HCT116 (cell line): ENCODE measurements around the gene ROCK2. TPM values are rescaled to one million over a fixed set of nuclear protein-coding genes. Genes with fewer than 3 reads are reported as not detected.

Source experiments
- ATAC-seq: fragments of 200-7000 bp; cut with Tn5 transposase; 2 replicates; pipeline ENCODE4 v1.9.1; 2020; ENCODE audit warnings: mild to moderate bottlenecking, moderate library complexity
- BruUV-seq: library from RNA; stranded (reverse); fragments of 400-500 nt; replicated peaks from 2 replicates; lab custom pipeline; 2021; lab: Mats Ljungman, UMichigan
- CTCF ChIA-PET: fragments of 300-600 bp; sonication (Branson Sonifier 250); formaldehyde crosslinking; loops from one replicate; lab custom pipeline; 2021; ENCODE audit warnings: antibody characterized with exemption; lab: Charles Lee
- POLR2A ChIA-PET: fragments of 300-600, 350-600 bp; sonication (Branson Sonifier 250); formaldehyde crosslinking; loops from one replicate; lab custom pipeline; 2021; ENCODE audit warnings: antibody characterized with exemption; lab: Charles Lee
- RAD21 ChIA-PET, 2 experiments: fragments of 300-600 bp; sonication (Branson Sonifier 250); formaldehyde crosslinking; loops; one replicate each; lab custom pipeline; 2023; ENCODE audit warnings: low total read pairs in 2 of 2; ENCODE audit not compliant: uncharacterized antibody in 2 of 2, unreplicated experiment in 2 of 2, low non-redundant PET in 1 of 2; lab: Charles Lee
- DNase-seq: peaks from one replicate; pipeline ENCODE4 v3.0.0-alpha.2; 2010; ENCODE audit warnings: low read depth, low spot score
- H2AFZ ChIP-seq: fragments of 200-600 bp; shearing (Covaris generic), sonication (generic); 2 replicates; pipeline ENCODE4 v1.6.1; 2017; ENCODE audit warnings: low read depth, mixed run types, mixed read lengths, antibody characterized with exemption, low read length; ENCODE audit not compliant: poor library complexity, severe bottlenecking
- H3K27ac ChIP-seq: 2 replicates; pipeline ENCODE4 v1.5.1; 2012; ENCODE audit warnings: low read depth, low read length
- H3K27me3 ChIP-seq: fragments of 200-600 bp; sonication (generic); 2 replicates; pipeline ENCODE4 v1.6.1; 2016; ENCODE audit warnings: mixed run types, low read length, mixed read lengths; ENCODE audit not compliant: insufficient read depth
- H3K36me3 ChIP-seq, 2 experiments: fragments of 200-500 bp in 1 of 2; fragments of 200-600 bp in 1 of 2; sonication (Bioruptor generic) in 1 of 2; sonication (generic) in 1 of 2; 2 replicates each; pipeline versions ENCODE4 v1.5.1 to v1.6.1; 2014 to 2016; ENCODE audit warnings: low read length in 2 of 2, inconsistent platforms in 1 of 2, mixed read lengths in 1 of 2, mixed run types in 1 of 2; ENCODE audit not compliant: insufficient read depth in 2 of 2, control insufficient read depth in 1 of 2
- H3K4me1 ChIP-seq, 2 experiments: fragments of 200-600 bp in 1 of 2; sonication (generic) in 1 of 2; 2 replicates each; pipeline versions ENCODE4 v1.5.1 to v1.6.1; 2012 to 2017; ENCODE audit warnings: low read length in 2 of 2, inconsistent platforms in 1 of 2, mild to moderate bottlenecking in 1 of 2, mixed read lengths in 1 of 2, mixed run types in 1 of 2, moderate library complexity in 1 of 2; ENCODE audit not compliant: insufficient read depth in 2 of 2, control insufficient read depth in 1 of 2
- H3K4me2 ChIP-seq: fragments of 200-600 bp; sonication (generic); 2 replicates; pipeline ENCODE4 v1.6.1; 2017; ENCODE audit warnings: mixed run types, low read length, mixed read lengths
- H3K4me3 ChIP-seq, 2 experiments: fragments of 200-600 bp in 1 of 2; sonication (generic) in 1 of 2; replicated peaks in 1 of 2; 2 replicates each; pipeline ENCODE4 v1.5.1; 2011 to 2016; ENCODE audit warnings: low read length in 2 of 2, control low read depth in 1 of 2, low read depth in 1 of 2, mild to moderate bottlenecking in 1 of 2, mixed read lengths in 1 of 2, mixed run types in 1 of 2
- H3K79me2 ChIP-seq: fragments of 200-600 bp; sonication (generic); 2 replicates; pipeline ENCODE4 v1.6.1; 2017; ENCODE audit warnings: mild to moderate bottlenecking, mixed run types, low read length, moderate library complexity, mixed read lengths; ENCODE audit not compliant: insufficient read depth
- H3K9ac ChIP-seq: fragments of 200-600 bp; sonication (generic); 2 replicates; pipeline ENCODE4 v1.6.1; 2016; ENCODE audit warnings: low read length, mixed read lengths
- H3K9me2 ChIP-seq: fragments of 200-600 bp; sonication (generic), shearing (Covaris generic); 2 replicates; pipeline ENCODE4 v1.6.1; 2017; ENCODE audit warnings: mixed run types, mild to moderate bottlenecking, moderate library complexity; ENCODE audit not compliant: insufficient read depth
- H3K9me3 ChIP-seq, 2 experiments: fragments of 200-500 bp in 1 of 2; fragments of 200-600 bp in 1 of 2; sonication (Bioruptor generic) in 1 of 2; sonication (generic) in 1 of 2; 2 replicates each; pipeline ENCODE4 v1.6.1; 2014 to 2017; ENCODE audit warnings: low read length in 2 of 2, mixed read lengths in 2 of 2, inconsistent platforms in 1 of 2, low read depth in 1 of 2, mild to moderate bottlenecking in 1 of 2, mixed run types in 1 of 2, moderate library complexity in 1 of 2; ENCODE audit not compliant: control insufficient read depth in 1 of 2, insufficient read depth in 1 of 2
- H4K20me1 ChIP-seq: fragments of 200-600 bp; sonication (generic), shearing (Covaris generic); 2 replicates; pipeline ENCODE4 v1.6.1; 2017; ENCODE audit warnings: mixed run types, mild to moderate bottlenecking, moderate library complexity; ENCODE audit not compliant: insufficient read depth
- CEBPB ChIP-seq: IDR thresholded peaks from 2 replicates; pipeline ENCODE4 v1.6.1; 2012; ENCODE audit warnings: low read depth
- CTCF ChIP-seq, 3 experiments: fragments of 200-600 bp in 1 of 3; sonication (generic) in 1 of 3; IDR thresholded peaks in 2 of 3; conservative IDR thresholded peaks in 1 of 3; 2 replicates each; pipeline ENCODE4 v1.5.1; 2012 to 2017; ENCODE audit warnings: low read depth in 2 of 3, low read length in 2 of 3, antibody characterized with exemption in 1 of 3, borderline replicate concordance in 1 of 3, control low read depth in 1 of 3, mild to moderate bottlenecking in 1 of 3, mixed read lengths in 1 of 3, mixed run types in 1 of 3, moderate library complexity in 1 of 3; ENCODE audit not compliant: insufficient read depth in 1 of 3
- ELF1 ChIP-seq: IDR thresholded peaks from 2 replicates; pipeline ENCODE4 v1.6.1; 2012; ENCODE audit warnings: low read depth, borderline replicate concordance
- EZH2phosphoT487 ChIP-seq: fragments of 200-600 bp; IDR thresholded peaks from 2 replicates; pipeline ENCODE4 v1.6.1; 2018; ENCODE audit warnings: antibody characterized with exemption, borderline replicate concordance
- POLR2AphosphoS5 ChIP-seq: IDR thresholded peaks from 2 replicates; pipeline ENCODE4 v1.6.1; 2011; ENCODE audit warnings: mild to moderate bottlenecking, low read depth, low read length, moderate library complexity
- REST ChIP-seq: IDR thresholded peaks from 2 replicates; pipeline ENCODE4 v1.6.1; 2012; ENCODE audit warnings: low read depth
- YY1 ChIP-seq: IDR thresholded peaks from 2 replicates; pipeline ENCODE4 v1.6.1; 2011; ENCODE audit warnings: low read length, low read depth, moderate library complexity, mild to moderate bottlenecking; ENCODE audit not compliant: insufficient replicate concordance; ENCODE audit errors: extremely low read depth
- ZNF274 ChIP-seq: fragments of 200-500 bp; sonication (Bioruptor generic); IDR thresholded peaks from 2 replicates; pipeline ENCODE4 v1.6.1; 2014; ENCODE audit warnings: mild to moderate bottlenecking, low read depth, low read length, inconsistent platforms
- intact Hi-C: fragments of 100-400 bp; cut with micrococcal nuclease; formaldehyde crosslinking; loops from 2 replicates; pipeline ENCODE4 v1.10.0; 2022
- total RNA-seq: library from RNA; stranded (reverse); gene quantifications from one replicate; pipeline ENCODE4 v1.2.1, GENCODE V29; 2021; ENCODE audit not compliant: unreplicated experiment

ROCK2 gene
- total RNA-seq, 1 experiment from 2014 or later = 48.0 TPM

- peaks cover 21% of the 10 kb centered on the region; the same call in 1 of the 2 replicates for H4K20me1 ChIP-seq
- H3K4me3 ChIP-seq = no peak overlapping the region
- ChIA-PET POLR2A (no interaction called here), RAD21 (no interaction called here), CTCF (no interaction called here)
- no peaks in the 10 kb centered on the region for H3K9me3 ChIP-seq
- no TSS peak for BruUV-seq
- H3K27ac ChIP-seq = no peak overlapping the region
- no peak overlapping the region for H3K4me2 ChIP-seq
- H3K79me2 ChIP-seq = peaks cover 94% of the 10 kb centered on the region
- no peaks in the 10 kb centered on the region for H3K36me3 ChIP-seq
- H3K9me2 ChIP-seq = no peaks in the 10 kb centered on the region
- no peak overlapping the region for H2AFZ ChIP-seq
- no peak overlapping the region for H3K9ac ChIP-seq
- TF ChIP-seq POLR2AphosphoS5 = no peak
- TF ChIP-seq REST = no peak
- TF ChIP-seq ELF1 = no peak
- no peak for TF ChIP-seq YY1
- TF ChIP-seq CTCF (IDR thresholded peaks at IDR 0.05 in 2 of 3, conservative IDR thresholded peaks at IDR 0.05 in 1 of 3; ENCODE audit: borderline replicate concordance in 1 of 3, insufficient read depth in 1 of 3, low read depth in 2 of 3, low read length in 2 of 3) = no peak
- no peak for TF ChIP-seq EZH2phosphoT487
- no peak for TF ChIP-seq ZNF274
- TF ChIP-seq CEBPB = no peak
- peaks cover 0 to 7% of the 10 kb centered on the region in 2 experiments; a peak in 1 of 4 replicates for H3K4me1 ChIP-seq
- no peak for ATAC-seq
- intact Hi-C loops = loop anchor here (5.0 kb wide), 1 partner anchor 40 kb away; no protein-coding TSS in a partner anchor
- DNase-seq = no peak
- no peaks in the 10 kb centered on the region for H3K27me3 ChIP-seq
Measured at GRCh38 chr2:11332596-11332995, 11.8 kb downstream of the ROCK2 start.
